Osteocyte (in vitro differentiated cells): ENCODE results near the gene ANKS3. TPM values are rescaled to one million over a fixed set of nuclear protein-coding genes. Genes with fewer than 3 reads are reported as not detected.

Experiments
- DNase-seq: peaks from one replicate; pipeline ENCODE4 v3.0.0; 2021; ENCODE audit warnings: mixed read lengths; ENCODE audit not compliant: unreplicated experiment; ENCODE audit errors: extremely low spot score
- H3K27ac Mint-ChIP-seq: one replicate; pipeline ENCODE4 v1.8.0; 2021; ENCODE audit warnings: mild to moderate bottlenecking, mixed read lengths; ENCODE audit not compliant: unreplicated experiment
- H3K27me3 Mint-ChIP-seq: one replicate; pipeline ENCODE4 v1.8.0; 2021; ENCODE audit warnings: mixed read lengths; ENCODE audit not compliant: unreplicated experiment
- H3K36me3 Mint-ChIP-seq: one replicate; pipeline ENCODE4 v1.8.0; 2021; ENCODE audit warnings: mixed read lengths; ENCODE audit not compliant: unreplicated experiment
- H3K4me1 Mint-ChIP-seq: one replicate; pipeline ENCODE4 v1.8.0; 2021; ENCODE audit warnings: mixed read lengths; ENCODE audit not compliant: unreplicated experiment
- H3K4me3 Mint-ChIP-seq: one replicate; pipeline ENCODE4 v1.8.0; 2021; ENCODE audit warnings: mild to moderate bottlenecking, moderate library complexity, mixed read lengths; ENCODE audit not compliant: unreplicated experiment
- H3K9me3 Mint-ChIP-seq: one replicate; pipeline ENCODE4 v1.8.0; 2021; ENCODE audit warnings: mixed read lengths; ENCODE audit not compliant: unreplicated experiment
- CTCF ChIP-seq: fragments of 200-600 bp; sonication (generic); IDR thresholded peaks from 2 replicates; pipeline ENCODE4 v1.5.0; 2021; ENCODE audit warnings: antibody characterized with exemption, mild to moderate bottlenecking, moderate library complexity
- total RNA-seq: library from RNA; stranded (reverse); gene quantifications from 2 replicates; pipeline ENCODE4 v1.2.1, GENCODE V29; 2021

Gene ANKS3
- total RNA-seq, 1 donor from 2014 or later: 30.0 TPM

GRCh38 chr16:4769306-4769638, 35.2 kb upstream of the ANKS3 start:
- no peak for DNase-seq
- Mint-ChIP-seq H3K27ac (peak overlapping the region; percentile 19), H3K4me3 (peak overlapping the region; percentile 85), H3K9me3 (no peaks in the 10 kb centered on the region), H3K4me1 (peaks cover 28% of the 10 kb centered on the region), H3K27me3 (no peaks in the 10 kb centered on the region), H3K36me3 (no peaks in the 10 kb centered on the region)
- no peak for TF ChIP-seq CTCF

- Mint-ChIP-seq H3K36me3 (peaks cover 1% of the 10 kb centered on the region), H3K4me1 (peaks cover 28% of the 10 kb centered on the region), H3K27me3 (no peaks in the 10 kb centered on the region), H3K4me3 (peak overlapping the region; percentile 85), H3K27ac (peak overlapping the region; percentile 97), H3K9me3 (no peaks in the 10 kb centered on the region)
- TF ChIP-seq CTCF: no peak
- DNase-seq: peak; percentile 98
These were observed 34.7 kb upstream of the ANKS3 start for GRCh38 chr16:4768549-4769305.

- H3K27me3 Mint-ChIP-seq: no peaks in the 10 kb centered on the region
- peaks cover 28% of the 10 kb centered on the region for H3K4me1 Mint-ChIP-seq
- peaks cover 3% of the 10 kb centered on the region for H3K36me3 Mint-ChIP-seq
- no peak for DNase-seq
- H3K9me3 Mint-ChIP-seq: no peaks in the 10 kb centered on the region
- TF ChIP-seq CTCF: no peak
- H3K4me3 Mint-ChIP-seq: peak overlapping the region; percentile 85
- H3K27ac Mint-ChIP-seq: peak overlapping the region; percentile 97
These were observed 33.9 kb upstream of the ANKS3 start for GRCh38 chr16:4767872-4768548.

- H3K9me3 Mint-ChIP-seq: no peaks in the 10 kb centered on the region
- no peaks in the 10 kb centered on the region for H3K27me3 Mint-ChIP-seq
- peak; percentile 99 for DNase-seq
- TF ChIP-seq CTCF: no peak
- peak within 1 kb of the TSS; percentile 85 for H3K4me3 Mint-ChIP-seq
- peak within 1 kb of the TSS; percentile 97 for H3K27ac Mint-ChIP-seq
- H3K36me3 Mint-ChIP-seq: peaks cover 10% of the 10 kb centered on the region
- H3K4me1 Mint-ChIP-seq: peaks cover 28% of the 10 kb centered on the region
These were observed 33.0 kb upstream of the ANKS3 start, which contains the start of gene ZNF500 for GRCh38 chr16:4766875-4767628. Gene ZNF500, minus strand, starts transcription at chr16:4767162. Its CDS starts 1,184 bp downstream, at chr16:4765978.
